Smooth muscle cell of the brain vasculature (primary cell): Measurements from ENCODE around the gene GPC5.

ENCODE experiments used
- DNase-seq: peaks from one replicate; pipeline ENCODE4 v3.0.0-alpha.2; 2012; ENCODE audit warnings: low read depth, low spot score

GPC5 gene

DNA sequence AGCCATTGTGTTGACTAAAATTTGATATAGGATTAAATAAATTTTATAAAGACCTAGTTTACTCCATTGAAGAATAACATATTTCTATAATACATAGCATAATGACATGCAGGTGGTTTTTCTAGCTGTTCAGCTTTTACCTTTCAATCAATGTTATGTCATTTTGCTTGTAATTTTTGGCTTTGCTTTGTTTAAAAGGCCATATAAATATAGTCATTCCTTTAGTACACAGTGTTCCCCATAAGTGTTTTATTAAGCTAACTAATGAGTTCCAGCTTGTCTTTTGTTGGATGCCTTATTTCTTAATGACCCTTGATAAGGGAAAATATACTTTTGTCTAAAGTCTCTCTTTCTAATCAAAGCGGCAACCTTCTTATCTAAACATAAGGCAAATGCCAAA lies 921.9 kb downstream of the GPC5 start:
- no peak for DNase-seq

DNA sequence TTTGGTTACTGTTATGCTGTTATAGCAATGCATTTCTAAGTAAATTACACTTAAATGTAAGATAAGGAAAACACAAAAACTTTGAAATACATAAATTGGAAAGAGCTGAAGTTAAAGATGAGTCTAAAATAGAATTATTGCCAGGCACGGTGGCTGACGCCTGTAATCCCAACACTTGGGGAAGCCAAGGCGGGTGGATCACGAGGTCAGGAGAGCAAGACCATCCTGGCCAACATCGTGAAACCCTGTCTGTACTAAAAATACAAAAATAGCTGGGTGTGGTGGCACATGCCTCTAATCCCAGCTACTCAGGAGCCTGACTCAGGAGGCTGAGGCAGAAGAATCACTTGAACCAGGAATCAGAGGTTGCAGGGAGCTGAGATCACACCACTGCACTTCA lies 922.8 kb downstream of the GPC5 start:
- no peak for DNase-seq

DNA sequence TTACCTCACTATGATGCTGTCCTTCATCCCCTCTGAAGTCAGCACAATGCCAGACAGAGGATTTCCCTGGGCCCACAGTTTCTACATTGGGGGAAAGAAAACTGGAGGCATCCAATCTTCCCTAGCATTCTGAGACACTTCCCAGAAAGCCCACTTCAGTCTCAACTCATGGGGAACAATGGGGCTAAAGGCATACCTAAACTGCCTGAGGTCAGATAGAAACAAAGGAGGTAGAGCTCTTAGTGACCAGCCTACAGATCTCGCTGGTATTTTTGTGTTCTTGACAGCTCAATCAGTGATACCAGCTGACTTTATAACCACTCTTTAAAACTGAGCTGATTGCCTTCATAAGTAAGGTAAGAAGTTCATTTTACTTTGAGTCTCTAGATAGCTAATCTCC lies 947.2 kb downstream of the GPC5 start:
- no peak for DNase-seq

DNA sequence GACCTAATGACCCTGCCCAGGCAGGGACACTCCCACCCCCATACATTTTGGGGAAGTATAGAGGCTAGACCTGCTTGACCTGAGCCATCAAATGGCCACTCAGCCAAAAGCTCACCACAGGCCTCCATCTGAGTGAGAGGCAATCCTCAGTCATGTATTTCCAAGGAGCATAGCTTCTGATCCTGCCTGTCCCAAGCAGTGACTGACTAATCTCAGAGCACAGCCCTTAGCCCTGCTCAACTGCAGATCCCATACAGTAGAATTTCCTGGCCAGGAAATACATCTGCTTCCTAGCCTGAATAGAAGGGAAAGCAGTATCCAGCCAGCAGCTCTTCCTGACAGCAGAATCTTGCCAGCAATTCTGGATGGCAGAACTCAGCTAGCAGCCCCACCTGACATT lies 947.6 kb downstream of the GPC5 start:
- DNase-seq: no peak

GRCh38 chr13:92354583-92354982 lies 956.2 kb downstream of the GPC5 start:
- no peak for DNase-seq

DNA sequence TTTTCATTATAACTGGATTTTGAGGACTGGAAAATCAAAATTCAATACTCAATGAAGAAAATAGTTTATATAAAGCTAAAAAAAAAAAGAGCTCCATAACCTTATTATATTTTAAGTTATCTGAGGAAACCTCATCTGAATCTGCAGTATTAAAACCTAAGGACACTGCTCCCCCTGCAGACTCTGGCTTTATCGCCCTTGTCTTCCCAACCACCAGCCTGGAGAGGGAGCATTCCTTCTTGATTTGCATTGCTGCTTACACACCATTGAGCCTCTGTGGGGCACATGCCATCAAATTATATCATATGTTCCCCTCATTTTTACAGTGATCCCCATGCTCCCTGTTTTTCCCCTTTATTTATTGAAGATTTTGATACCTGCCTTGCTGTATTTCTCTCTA lies 956.8 kb downstream of the GPC5 start:
- DNase-seq: no peak

DNA sequence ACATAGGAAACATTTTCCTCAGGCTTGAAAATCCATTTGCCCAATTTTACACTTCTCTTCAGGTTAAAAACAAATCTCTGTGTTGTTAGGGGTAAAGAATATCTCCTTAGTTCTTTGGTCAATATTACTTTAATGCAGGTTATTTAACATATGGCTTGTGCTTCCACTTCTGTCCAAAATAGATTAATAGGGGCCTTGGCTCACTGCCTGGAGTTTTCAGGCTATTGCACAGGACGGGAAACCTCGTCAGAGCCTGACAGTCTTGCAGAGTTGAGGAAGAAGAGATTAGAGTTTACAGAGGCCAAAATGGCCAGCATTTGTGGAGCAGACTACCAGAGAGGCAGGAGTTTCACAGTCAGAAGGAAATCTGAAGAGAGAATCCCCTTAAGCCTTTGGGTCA lies 964.3 kb downstream of the GPC5 start:
- DNase-seq: no peak

DNA sequence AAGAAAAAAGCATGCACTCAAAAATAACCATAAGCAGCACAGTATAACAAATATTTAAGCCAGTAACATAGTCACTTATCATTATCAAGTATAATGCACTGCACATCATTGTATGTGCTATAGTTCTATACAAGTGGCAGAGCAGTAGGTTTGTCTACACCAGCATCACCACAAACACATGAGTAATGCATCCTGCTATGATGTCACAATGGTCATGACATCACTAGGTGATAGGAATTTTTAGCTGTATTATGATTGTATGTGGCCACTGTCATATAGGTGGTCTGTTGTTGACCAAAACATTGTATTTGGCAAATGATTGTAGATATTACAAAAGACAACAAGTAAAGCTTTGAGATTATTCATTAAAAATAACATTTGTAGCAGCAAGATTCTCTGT lies 967.5 kb downstream of the GPC5 start:
- DNase-seq: no peak

- no peak for DNase-seq
Measured at GRCh38 chr13:92377396-92377795, 979.0 kb downstream of the GPC5 start.

- no peak for DNase-seq
Measured at GRCh38 chr13:92379371-92379770, 981.0 kb downstream of the GPC5 start.

GRCh38 chr13:92384410-92384809 lies 986.0 kb downstream of the GPC5 start:
- no peak for DNase-seq

DNA sequence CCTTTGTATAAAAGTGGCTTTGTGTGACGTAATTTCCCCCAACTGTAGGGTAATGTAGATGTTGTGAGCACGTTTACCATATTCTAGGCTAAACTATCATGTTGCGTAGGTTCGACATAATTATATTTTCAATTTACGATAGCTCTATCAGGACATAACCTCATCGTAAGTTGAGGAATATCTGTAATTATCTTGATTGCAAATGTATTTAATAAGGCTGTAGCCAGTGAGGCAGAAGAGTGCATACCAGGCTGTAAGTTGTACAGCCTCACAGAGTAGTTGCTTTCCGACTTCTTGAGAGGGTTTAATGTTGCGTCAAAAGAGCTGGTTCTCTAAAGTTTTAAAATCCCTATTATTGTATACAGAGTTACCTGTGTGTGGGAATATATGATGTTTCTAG lies 988.8 kb downstream of the GPC5 start:
- no peak for DNase-seq

DNA sequence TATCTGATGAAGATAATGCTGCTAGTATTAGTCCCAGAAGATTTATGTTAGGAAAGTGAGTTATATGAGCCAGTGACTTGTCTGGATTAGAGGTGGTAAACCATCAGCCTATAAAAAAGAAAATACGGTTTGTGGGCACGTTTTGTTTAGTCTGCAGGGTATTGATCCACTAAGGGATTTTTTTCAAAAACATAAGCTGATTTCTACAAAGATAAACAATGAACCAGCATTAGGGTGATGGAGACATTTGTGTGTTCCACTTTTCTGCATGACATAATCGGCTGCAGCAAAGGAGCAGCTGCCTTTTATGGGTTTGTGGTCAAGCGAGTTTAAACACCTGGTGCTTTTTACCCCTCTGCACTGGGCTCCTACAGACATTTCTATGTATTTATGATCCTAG lies 991.8 kb downstream of the GPC5 start:
- no peak for DNase-seq

DNA sequence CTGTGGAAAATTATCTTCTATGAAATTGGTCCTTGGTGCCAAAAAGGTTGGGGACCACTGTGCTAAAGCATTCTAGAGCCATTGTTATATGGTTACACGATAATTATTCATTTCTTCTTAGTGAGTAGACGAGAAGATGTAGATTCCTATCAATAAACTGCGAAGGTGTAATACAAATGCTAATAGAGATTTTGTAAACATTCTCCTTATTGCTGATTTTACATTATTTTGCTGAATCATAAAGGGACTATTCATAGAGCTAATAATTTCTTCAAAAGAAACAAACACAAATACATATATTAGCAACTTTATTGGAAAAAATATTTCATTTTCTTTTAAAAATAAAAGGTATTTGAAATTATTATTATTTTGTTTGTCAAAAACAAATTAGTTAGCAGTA lies 1005.2 kb downstream of the GPC5 start:
- DNase-seq: no peak

GRCh38 chr13:92407858-92408257 lies 1009.4 kb downstream of the GPC5 start:
- DNase-seq: no peak

DNA sequence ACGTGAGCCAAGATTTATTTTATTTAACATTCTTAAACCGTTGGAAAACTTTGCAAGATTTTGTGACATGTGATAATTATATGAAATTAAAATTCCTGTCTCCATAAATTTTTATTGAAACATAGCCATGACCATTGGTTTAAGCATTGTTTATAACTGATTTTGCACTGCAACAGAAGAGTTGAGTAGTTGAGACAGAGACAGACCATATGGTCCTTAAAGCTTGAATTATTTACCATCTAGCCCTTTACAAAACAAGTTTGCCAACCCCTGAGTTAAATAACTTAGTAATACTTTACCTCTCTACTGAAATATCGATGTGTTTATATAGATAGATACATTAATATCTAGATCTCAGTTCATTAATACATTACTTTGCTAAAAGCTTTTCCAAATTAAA lies 1014.1 kb downstream of the GPC5 start:
- no peak for DNase-seq

GRCh38 chr13:92412996-92413395 lies 1014.6 kb downstream of the GPC5 start:
- DNase-seq: no peak

- no peak for DNase-seq
Measured at GRCh38 chr13:92413452-92413851, 1015.0 kb downstream of the GPC5 start.

DNA sequence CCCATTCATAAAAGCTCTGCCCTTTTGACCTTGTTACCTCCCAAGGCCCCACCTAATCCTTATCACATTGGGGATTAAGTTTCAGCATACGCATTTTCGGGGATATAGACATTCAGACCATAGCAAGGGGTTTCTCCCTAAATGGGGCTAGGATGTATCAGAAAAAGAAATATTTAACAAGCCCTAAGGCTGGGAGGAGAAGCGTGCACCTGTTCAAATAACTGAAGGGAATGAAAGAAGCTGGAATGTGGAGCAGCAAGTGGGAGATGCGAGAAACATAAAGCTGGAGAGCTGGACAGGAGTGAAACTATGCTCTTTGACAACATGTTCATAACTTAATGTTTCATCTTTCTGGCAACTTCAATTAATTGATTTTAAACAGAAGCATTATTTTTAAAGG lies 1016.4 kb downstream of the GPC5 start:
- no peak for DNase-seq

- DNase-seq: no peak
Measured at GRCh38 chr13:92415781-92416180, 1017.4 kb downstream of the GPC5 start.

GRCh38 chr13:92418818-92419412 lies 1020.5 kb downstream of the GPC5 start:
- DNase-seq: no peak

DNA sequence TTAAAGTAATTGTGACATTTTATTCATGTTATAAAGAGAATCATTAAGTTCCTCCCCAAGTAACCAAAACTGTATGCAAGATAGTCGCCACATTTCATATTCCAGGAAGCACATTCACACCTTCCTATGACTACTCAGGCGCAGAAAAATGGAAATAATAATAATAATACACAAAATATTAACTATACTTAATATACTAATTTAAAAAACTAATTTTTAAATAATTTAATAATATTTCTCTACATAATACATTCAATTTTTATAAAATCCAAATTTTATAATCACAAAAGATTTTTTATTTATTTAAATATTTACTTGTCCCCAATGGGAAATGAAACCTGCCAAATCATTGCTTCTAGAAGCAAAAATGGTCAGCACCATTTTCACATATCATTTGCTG lies 1030.8 kb downstream of the GPC5 start:
- no peak for DNase-seq

DNA sequence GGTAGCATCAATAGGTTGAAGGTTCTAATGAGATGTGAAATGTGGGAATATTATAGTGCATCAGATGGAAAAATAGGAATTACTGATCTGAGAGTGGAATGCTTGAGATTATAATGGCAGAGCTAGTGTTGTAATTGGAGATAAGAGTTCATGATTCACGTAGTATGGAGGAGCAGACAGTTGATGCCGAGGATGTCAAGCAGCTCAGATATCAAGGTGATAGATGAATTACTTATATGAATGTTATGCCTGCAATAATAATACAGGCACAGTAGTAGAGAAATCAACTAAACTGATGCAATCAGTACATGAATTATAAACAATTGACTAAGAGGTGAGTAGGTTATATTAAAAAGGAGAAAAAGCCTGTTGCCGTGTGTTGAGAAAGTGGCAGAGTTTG lies 1035.0 kb downstream of the GPC5 start:
- no peak for DNase-seq

DNA sequence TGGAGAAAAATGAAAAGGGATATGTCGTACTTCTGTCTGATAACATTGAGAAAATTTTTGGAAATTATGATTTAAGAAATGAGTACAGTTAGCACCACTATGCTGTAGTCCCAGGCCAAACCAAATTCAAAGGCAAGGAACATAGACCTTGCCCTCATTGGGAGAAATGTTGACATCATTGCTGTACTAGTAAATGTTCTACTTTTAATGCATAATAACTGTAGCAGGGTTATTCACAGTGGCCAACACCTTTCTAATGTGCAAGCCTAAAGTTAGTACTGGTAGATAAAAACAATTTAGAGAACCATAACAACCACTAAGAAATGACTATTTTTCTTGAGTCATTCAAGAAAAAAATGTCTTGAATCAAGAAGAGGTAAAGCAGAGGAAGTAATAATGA lies 1035.5 kb downstream of the GPC5 start:
- DNase-seq: no peak

- DNase-seq: no peak
Measured at GRCh38 chr13:92436924-92437323, 1038.5 kb downstream of the GPC5 start.
